Heart left ventricle (tissue), 13 donors: ENCODE results near the gene ARHGEF18.

Experiments used
- POLR2A ChIP-seq, 2 donors: fragments of 450-650 bp; IDR thresholded peaks; one replicate each; pipeline ENCODE4 v1.6.1; 2017; ENCODE audit warnings: antibody characterized with exemption in 2 of 2, mild to moderate bottlenecking in 2 of 2, moderate library complexity in 2 of 2
- TF ChIP-seq, protein P1 (sequence below), 12 donors: fragments of 200-600 bp; sonication (generic) in 4 of 12; IDR thresholded peaks; one replicate each; pipeline versions ENCODE4 v1.5.0 to v1.8.0; 2018 to 2022; ENCODE audit warnings: antibody characterized with exemption in 12 of 12, mild to moderate bottlenecking in 5 of 12
- donor health status: ischemic (EF 13 %, LVEDD 7.1; RV severe dilation, severe dysfunction).
- donor health status: DM: no; HTN: yes; CAD: no.
- donor health status: DM: no; HTN: no; CAD: no.
- donor health status: ischemic (EF 25% LVEDD 6.9; RV normal size, moderate dysfunction).
- donor health status: ischemic (EF 25% LVEDD 5.7; RV mildly dilated, moderate dysfunction).
- donor health status: ischemic (EF 35%, LVEDD 5.7; RV mildly dilated, moderate dysfunction).
- donor health status: nonischemic (EF 11% LVEDD 7.7; RV severe dilation, severe dysfunction).
- donor health status: DM: yes; HTN: yes; CAD: no.
- donor health status: PGD.
- donor health status: ischemic (EF 29% LVEDD 5.4; RV normal size, mild dysfunction).
- donor health status: nonischemic (EF 23%, LVEDD 6.1; RV moderate dilation, normal function).

DNA sequence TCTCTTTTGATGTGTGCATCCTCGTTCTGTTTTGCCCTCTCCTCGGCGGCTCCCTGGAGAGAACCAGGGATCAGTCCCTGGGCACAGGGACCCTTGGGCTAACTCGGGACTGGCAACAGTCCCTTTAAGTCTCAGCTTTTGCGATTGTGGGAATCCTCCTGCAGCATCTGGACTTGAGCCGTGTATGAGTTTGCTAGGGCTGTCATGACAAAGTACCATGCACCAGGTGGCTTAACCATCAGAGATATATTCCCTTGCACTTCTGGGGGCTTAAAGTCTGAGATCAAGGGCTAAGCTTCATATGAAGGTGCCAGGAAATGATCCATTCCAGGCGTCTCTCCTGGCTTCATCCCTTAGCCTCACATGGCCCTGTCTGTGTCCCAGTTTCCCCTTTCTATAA, 34.5 kb downstream of the ARHGEF18 start:
- TF ChIP-seq POLR2A (IDR thresholded peaks at IDR 0.05), result no peak
- TF ChIP-seq, protein P1, sequence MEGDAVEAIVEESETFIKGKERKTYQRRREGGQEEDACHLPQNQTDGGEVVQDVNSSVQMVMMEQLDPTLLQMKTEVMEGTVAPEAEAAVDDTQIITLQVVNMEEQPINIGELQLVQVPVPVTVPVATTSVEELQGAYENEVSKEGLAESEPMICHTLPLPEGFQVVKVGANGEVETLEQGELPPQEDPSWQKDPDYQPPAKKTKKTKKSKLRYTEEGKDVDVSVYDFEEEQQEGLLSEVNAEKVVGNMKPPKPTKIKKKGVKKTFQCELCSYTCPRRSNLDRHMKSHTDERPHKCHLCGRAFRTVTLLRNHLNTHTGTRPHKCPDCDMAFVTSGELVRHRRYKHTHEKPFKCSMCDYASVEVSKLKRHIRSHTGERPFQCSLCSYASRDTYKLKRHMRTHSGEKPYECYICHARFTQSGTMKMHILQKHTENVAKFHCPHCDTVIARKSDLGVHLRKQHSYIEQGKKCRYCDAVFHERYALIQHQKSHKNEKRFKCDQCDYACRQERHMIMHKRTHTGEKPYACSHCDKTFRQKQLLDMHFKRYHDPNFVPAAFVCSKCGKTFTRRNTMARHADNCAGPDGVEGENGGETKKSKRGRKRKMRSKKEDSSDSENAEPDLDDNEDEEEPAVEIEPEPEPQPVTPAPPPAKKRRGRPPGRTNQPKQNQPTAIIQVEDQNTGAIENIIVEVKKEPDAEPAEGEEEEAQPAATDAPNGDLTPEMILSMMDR (IDR thresholded peaks at IDR 0.05), result no peak
